ENCODE measurements around the gene PRAMEF8.
"Not testable (repeated sequence)": the region's sequence is repeated elsewhere in the genome, so short reads cannot be mapped to it uniquely, and the experiment has no call there.

The PRAMEF8 gene

GRCh38 chr1:13285037-13285436, at the start of gene PRAMEF8:
Gene PRAMEF8 (minus strand): TSS chr1:13285137. CDS start chr1:13284091, 1,046 bp downstream.
- not testable (repeated sequence) for DNase-seq (ENCODE audit: low read depth)

DNA sequence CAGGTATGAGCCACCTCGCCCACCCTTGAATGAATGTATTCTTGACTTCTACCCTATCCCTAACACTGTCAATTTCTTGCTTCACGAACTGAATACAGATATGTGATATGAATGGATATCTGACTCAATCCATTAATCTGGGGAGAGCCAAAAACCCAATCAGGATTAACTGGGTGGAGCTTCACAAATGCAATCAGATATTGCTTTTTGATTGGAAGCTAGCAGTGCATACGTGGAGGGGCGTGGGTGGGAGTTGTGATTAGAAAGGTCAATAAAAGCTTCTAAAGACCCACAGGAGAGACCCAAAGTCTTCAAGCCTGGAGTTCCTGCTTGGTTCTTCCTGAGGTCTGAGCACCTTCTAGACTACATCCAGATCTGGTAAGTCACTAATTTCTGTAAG, 30.3 kb upstream of the PRAMEF8 start, which contains the start of gene PRAMEF15:
Gene PRAMEF15 (plus strand): TSS at position 301 of the 400 bp plus-strand sequence. CDS start 2,827 bp downstream, outside the sequence.
- not testable (repeated sequence) for DNase-seq (ENCODE audit: low read depth)

GRCh38 chr1:13303239-13303638, 18.3 kb upstream of the PRAMEF8 start, which contains the start of gene PRAMEF33:
Gene PRAMEF33 (plus strand): TSS chr1:13303539. CDS start chr1:13305955, 2,416 bp downstream.
- DNase-seq (ENCODE audit: low read depth), result not testable (repeated sequence)

- not testable (repeated sequence) for DNase-seq (ENCODE audit: low read depth)
These were observed 17.3 kb upstream of the PRAMEF8 start for GRCh38 chr1:13302197-13302596.

DNA sequence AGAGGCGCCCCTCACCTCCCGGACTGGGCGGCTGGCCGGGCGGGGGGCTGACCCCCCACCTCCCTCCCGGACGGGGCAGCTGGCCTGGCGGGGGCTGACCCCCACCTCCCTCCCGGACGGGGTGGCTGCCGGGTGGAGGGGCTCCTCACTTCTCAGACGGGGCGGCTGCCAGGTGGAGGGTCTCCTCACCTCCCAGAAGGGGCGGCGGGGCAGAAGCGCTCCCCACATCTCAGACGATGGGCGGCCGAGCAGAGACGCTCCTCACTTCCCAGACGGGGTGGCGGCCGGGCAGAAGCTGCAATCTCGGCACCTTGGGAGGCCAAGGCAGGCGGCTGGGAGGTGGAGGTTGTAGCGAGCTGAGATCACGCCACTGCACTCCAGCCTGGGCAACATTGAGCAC, 13.8 kb upstream of the PRAMEF8 start:
- not testable (repeated sequence) for DNase-seq (ENCODE audit: low read depth)

GRCh38 chr1:13297216-13297931, 12.4 kb upstream of the PRAMEF8 start:
- DNase-seq (ENCODE audit: low read depth), result not testable (repeated sequence)

DNA sequence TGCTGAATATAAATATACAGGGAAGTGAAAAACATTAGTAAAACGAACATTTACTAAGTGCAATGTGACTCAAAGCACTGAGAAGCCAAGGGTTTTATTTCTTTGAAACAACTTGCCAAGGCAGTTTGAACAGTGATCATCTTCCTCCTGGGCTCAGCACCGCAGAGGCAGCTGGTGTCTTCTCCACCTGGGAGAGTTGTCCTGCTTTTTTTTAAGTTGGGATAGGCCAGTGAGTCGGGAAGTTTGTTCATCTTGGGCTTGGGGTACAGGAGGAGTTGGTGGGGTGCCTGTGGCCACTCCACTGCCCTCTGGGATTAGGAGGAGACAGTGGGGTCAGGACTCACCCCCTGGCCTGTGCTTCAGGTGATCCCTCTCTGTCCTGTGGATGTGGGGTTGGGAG, 4.1 kb upstream of the PRAMEF8 start:
- DNase-seq (ENCODE audit: low read depth), result not testable (repeated sequence)

GRCh38 chr1:13279617-13280016, 5.3 kb downstream of the PRAMEF8 start:
- DNase-seq (ENCODE audit: low read depth), result not testable (repeated sequence)

GRCh38 chr1:13277016-13277415, 7.9 kb downstream of the PRAMEF8 start:
- DNase-seq (ENCODE audit: low read depth), result not testable (repeated sequence)

DNA sequence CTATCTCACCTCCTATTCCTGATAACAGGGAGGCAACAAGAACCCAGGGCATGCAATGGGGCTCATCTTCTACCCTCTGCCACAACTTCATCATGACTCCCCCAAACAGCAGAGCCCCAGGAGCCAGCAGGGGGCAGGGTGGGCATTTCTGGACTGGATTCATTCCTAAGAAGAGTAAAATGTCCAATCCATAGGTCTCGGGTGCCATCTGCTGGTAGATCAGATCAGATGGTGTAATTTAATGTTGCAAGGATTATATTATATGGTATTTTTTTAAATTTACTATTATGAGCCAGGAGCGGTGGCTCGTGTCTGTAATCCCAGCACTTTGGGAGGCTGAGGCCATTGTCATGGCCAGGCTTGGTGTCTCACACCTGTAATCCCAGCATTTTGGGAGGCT, 19.8 kb downstream of the PRAMEF8 start:
- DNase-seq (ENCODE audit: low read depth), result not testable (repeated sequence)

DNA sequence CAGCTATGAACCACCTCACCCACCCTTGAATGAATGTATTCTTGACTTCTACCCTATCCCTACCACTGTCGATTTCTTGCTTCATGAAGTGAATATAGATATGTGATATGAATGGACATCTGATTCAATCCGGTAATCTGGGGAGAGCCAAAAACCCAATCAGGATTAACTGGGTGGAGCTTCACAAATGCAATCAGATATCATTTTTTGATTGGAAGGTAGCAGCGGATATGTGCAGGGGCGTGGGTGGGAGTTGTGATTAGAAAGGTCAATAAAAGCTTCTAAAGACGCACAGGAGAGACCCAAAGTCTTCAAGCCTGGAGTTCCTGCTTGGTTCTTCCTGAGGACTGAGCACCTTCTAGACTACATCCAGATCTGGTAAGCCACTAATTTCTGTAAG, 31.0 kb downstream of the PRAMEF8 start, which contains the start of gene PRAMEF5:
Gene PRAMEF5 (plus strand): TSS at position 301 of the 400 bp plus-strand sequence. CDS start 5,071 bp downstream, outside the sequence.
- not testable (repeated sequence) for DNase-seq (ENCODE audit: low read depth)

- DNase-seq (ENCODE audit: low read depth), result not testable (repeated sequence)
These were observed 37.8 kb downstream of the PRAMEF8 start for GRCh38 chr1:13247122-13247521.

DNA sequence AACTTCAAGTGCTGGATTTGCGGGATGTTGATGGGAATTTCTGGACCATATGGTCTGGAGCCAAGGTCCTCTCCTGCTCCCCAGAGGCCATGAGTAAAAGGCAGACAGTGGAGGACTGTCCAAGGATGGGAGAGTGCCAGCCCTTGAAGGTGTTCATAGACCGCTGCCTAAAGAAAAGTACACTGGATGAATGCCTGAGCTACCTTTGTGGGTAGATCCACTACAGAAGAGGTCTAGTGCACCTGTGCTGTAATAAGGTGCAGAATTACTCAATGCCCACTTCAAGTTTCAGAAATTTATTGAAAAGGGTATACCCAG, 38.4 kb downstream of the PRAMEF8 start:
- not testable (repeated sequence) for DNase-seq (ENCODE audit: low read depth)

DNA sequence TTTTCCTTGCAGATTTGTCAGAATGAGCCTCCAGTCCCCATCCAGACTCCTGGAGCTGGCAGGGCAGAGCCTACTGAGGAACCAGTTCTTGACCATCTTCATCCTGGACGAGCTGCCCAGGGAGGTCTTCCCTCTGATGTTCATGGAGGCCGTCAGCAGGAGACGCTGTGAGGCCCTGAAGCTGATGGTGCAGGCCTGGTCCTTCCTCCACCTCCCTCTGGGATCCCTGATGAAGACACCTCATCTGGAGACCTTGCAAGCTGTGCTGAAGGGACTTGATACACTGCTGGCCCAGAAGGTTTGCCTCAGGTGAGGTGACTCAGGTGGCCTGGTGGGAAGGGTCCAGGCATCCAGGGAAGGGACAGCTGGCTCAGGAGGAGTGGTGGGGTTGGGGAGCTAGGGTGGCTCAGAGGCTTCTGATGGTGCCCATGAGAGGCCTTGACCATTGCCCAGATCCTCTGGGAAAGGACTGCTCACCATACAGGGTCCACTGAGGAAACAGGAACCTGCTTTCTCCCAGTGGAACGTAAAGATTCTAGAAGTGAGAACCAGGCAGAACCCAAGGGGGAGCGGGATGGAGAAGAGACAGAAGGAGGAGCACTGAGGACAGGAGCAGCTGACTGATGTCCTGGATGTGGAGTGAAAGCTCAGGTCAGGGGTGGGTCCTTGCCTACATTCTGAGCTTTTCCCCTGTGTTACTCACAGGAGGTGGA, 38.9 kb downstream of the PRAMEF8 start:
- not testable (repeated sequence) for DNase-seq (ENCODE audit: low read depth)

DNA sequence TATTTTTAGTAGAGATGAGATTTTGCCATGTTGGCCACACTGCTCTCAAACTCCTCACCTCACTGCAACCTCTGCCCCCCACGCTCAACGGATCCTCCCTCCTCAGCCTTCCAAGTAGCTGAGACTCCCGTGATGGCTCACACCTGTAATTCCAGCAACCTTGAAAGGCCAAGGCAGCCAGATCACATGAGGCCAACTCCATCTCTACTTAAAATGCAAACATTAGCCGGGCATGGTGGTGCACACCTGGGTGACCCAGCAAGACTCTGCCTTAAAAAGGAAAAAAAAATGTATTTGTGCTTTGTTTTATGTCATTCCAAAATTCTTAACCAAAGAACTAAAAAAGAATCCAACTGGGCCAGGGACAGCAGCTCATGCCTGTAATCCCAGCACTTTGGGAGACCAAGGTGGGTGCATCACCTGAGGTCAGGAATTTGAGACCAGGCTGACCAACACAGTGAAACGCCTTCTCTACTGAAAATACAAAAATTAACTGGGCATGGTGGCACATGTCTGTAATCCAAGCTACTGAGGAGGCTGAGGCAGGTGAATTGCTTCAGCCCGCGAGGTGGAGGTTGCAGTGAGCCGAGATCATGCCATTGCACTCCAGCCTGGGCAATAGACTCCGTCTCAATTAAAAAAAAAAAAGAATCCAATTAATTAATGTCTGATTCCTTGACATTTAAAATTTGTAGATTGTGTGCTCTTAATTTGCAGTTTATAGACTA, 41.2 kb downstream of the PRAMEF8 start:
- DNase-seq (ENCODE audit: low read depth), result not testable (repeated sequence)

GRCh38 chr1:13239633-13240032, 45.3 kb downstream of the PRAMEF8 start:
- not testable (repeated sequence) for DNase-seq (ENCODE audit: low read depth)

- DNase-seq (ENCODE audit: low read depth), result not testable (repeated sequence)
These were observed 47.4 kb downstream of the PRAMEF8 start for GRCh38 chr1:13237572-13237971.

DNA sequence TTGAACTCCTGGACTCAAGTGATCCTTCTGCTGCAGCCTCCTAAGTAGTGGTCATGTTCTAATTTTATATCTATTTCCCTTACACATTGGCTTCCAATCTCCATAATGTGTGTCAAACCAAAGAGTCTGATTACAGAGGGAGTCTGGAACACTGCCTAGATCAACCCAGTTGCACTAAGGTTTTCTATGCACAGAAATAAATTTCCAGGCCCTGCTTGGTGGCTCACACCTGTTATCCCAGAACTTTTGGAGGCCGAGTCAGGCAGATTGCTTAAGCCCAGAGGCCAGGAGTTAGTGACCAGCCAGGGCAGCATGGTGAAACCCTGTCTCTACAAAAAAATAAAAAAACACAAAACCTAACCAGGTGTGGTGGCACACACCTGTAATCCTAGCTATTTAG, 50.9 kb downstream of the PRAMEF8 start:
- DNase-seq (ENCODE audit: low read depth), result not testable (repeated sequence)

GRCh38 chr1:13232056-13232455, 52.9 kb downstream of the PRAMEF8 start:
- DNase-seq (ENCODE audit: low read depth), result not testable (repeated sequence)

Measured in stimulated activated CD8-positive, alpha-beta memory T cell treated with anti-CD3 and anti-CD28 coated beads, Interleukin-15, amount 100 ng/mL, for 24 hours (primary cell).